Superior temporal gyrus (tissue), 1 donor: ENCODE data around the gene ME3.
"Not testable (repeated sequence)": the region's sequence is repeated elsewhere in the genome, so short reads cannot be mapped to it uniquely, and the experiment has no call there.

ENCODE experiments used
- DNase-seq: peaks from one replicate; pipeline ENCODE4 v3.0.0-alpha.2; 2016; ENCODE audit errors: extremely low spot score

The ME3 gene

GRCh38 chr11:86663761-86664160 is 8.7 kb downstream of the ME3 start:
- no peak for DNase-seq

- no peak for DNase-seq
Observed at GRCh38 chr11:86663291-86663690, 9.1 kb downstream of the ME3 start.

DNA sequence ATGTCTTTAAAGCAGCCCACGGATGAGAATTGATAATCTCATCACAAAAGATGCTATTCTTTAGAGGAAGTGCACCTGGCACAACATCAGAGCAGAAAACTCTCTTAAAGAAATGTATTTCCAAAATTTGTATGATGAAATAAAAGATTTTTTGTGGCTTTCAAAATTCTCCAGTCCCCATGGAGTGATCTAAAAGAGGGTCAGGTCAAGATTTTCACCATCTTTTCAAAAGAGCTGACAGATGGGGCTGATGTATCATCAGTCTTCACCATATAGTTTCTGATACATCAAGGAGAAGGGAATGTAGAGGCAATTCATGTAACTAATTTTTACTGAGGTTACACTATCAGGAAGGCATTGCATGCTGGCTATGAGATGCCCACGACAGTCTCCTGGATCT is 11.7 kb downstream of the ME3 start:
- DNase-seq: no peak

- no peak for DNase-seq
Observed at GRCh38 chr11:86660088-86660487, 12.3 kb downstream of the ME3 start.

DNA sequence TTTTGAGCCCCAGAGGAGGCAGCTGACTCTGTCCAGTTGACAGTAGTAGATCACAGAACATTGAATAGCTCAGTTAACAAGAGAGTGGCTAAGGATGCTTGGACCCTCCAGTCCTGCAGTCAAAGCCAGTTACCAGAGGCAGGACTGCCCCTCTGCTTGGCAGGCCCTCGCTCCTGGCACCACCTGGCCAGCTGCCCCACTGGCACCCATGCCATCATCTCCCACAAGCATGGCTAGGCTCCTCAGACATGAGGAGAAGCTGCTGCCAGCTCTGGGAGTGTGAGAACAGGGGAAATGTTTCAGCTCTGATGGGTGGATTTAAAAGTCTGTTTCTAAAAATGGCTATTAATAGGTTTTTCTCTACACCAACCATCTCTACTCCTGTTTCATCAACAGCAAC is 13.9 kb downstream of the ME3 start:
- DNase-seq: no peak

GRCh38 chr11:86645212-86645611 is 27.2 kb downstream of the ME3 start:
- not testable (repeated sequence) for DNase-seq

- DNase-seq: no peak
Observed at GRCh38 chr11:86644291-86644690, 28.1 kb downstream of the ME3 start.

- no peak for DNase-seq
Observed at GRCh38 chr11:86641537-86642261, 30.7 kb downstream of the ME3 start.

DNA sequence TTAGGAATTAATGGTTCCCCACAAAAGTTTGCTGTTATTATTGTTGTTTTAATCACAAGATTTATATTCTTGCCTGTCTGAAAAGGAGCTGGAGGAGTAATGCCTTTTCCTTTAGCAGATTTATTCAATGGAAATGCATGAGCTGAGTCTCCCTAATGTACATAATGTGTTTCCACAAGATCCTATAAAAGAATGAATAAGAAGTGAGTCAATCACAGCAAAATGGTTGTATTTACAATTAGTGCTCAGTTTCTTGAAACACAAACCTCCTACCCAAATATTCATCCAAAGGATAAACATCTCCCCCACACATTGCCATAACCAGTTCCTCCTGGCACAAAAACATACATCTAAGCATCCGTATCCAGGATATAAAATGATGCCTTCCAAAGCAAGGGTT is 33.3 kb downstream of the ME3 start:
- no peak for DNase-seq

DNA sequence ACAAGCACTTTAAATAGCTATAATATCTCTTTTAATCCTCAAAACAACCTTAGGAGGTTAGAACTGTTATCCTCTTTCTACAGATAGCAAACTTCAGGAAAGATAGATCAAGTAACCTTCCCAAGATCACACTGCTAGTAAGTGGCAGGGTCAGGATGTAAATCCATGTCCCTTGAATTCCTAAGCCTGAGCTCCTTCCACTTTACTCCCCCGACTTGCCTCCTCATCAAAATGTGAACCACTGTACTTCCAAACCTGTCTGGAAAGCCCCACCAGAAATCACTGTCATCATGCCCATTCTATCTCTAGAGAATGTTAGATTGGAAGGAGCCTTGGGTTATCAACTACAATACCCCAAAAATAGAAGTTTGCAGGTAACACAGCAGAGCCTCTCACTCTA is 33.7 kb downstream of the ME3 start:
- no peak for DNase-seq

- DNase-seq: no peak
Observed at GRCh38 chr11:86637988-86638387, 34.4 kb downstream of the ME3 start.

DNA sequence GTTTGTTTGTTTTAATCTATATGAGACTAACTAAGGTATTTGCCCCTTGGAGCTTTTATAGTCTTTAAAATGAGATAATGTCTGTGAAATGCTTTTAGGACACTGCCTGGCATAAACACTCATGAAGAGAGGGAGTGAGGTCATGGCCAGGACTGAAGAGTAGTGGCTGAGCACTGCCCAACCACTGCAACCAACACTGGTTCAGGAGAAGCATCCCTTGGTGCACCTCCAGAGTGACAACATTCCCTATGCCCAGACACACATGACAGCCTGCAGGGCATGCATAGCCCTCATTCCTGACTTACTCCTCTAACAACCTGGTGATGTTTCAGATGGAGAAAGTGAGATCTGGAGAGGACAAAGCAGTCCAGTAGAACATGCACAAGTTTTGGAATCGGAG is 36.1 kb downstream of the ME3 start:
- DNase-seq: no peak

- no peak for DNase-seq
Observed at GRCh38 chr11:86632499-86633269, 39.7 kb downstream of the ME3 start.

DNA sequence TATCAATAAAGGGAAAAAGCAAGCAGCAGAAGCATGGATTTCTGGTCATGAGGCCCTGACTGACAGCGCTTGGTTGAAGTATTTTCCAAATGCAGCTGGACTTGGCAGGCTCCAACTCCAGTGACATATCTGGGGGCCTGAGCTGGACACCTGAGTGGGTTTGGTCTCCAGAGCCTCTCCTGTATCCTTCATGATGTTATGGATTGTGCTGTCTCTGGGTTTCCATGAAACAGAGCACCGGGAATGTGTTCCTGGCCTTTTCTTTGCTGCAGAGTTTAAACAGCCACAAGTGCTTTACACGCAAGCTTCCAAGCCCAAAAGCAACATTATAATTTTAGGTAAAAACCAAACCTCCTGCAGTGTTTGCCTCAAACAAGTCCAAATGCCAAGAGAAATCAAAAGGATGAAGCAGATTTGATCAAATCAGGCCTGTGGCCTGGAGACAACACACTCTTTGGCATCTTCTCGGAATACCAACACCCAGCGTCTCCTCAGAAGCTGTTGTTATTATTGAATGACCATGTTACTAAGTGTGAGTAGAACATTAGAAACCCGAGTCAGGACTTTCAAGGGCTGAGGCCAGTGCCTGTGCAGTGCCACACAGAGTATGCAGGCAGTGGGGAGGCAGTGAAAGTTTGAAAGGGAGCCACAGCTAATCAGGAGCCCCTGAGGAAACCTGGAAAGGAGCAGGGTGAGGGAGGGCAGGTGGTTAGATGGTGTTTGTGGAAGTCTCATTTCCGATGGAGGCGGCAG is 42.0 kb downstream of the ME3 start:
- no peak for DNase-seq

DNA sequence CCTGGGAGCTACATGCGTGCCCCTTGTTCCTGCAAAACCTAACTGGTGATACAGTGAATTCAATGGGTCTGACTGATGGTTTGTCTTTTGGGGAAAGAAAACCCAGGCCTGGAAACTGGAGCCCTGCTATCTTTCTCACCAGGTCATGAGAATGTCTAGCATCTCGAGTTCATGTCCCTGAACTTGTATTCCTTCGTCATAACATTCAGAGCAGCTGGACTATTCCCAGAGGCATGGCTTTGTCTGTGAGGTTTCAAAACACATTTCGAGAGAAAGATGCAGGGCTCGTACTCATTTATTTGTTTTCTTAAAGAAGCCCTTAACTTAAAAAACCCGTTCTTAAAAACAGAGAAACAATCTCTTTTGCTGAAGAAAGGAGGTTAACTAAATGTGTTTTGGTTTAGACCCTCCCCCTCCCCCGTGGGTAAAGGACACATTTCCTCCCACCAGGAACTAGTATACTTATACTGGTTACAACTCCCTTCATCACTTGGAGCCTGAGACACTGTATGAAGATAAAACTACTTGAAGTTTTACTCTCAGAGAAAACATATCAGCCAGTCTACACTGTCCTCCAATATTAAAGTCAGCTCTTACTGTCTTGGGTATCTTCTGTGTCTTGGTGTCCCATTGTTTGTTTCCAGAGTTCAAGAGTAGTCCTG is 43.2 kb downstream of the ME3 start:
- no peak for DNase-seq

DNA sequence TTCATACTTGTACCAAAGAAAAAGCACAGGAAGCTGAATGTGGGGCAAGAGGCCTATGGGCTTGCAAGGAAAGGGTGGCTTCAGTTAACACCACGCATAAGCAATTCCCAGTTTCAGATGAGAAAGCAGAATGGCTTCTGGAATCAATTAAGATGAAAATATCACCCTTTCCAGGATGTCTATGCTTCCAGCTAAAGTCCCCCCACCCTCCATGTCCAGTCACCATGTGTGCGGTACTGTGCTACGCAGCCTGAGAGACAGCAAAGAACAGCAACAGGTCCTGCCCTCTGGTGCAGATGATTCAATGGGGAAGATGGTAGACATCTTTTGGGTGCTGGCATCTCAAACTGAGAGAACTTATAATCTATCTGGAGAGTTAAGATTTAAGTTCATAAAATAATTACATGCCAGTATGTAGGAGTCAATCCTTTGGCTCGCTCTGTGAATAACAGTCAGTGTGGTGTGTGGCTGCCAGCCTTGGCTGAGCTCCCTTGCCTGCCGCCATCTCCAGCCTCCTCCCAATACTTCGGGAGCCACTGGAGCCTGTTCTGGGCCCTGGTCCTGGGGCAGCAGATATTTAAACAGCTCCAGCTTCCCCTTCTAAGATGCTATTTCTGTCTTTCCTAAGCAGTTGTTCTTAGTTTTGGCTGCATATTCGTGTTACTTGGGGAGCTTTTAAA is 44.5 kb downstream of the ME3 start:
- no peak for DNase-seq

DNA sequence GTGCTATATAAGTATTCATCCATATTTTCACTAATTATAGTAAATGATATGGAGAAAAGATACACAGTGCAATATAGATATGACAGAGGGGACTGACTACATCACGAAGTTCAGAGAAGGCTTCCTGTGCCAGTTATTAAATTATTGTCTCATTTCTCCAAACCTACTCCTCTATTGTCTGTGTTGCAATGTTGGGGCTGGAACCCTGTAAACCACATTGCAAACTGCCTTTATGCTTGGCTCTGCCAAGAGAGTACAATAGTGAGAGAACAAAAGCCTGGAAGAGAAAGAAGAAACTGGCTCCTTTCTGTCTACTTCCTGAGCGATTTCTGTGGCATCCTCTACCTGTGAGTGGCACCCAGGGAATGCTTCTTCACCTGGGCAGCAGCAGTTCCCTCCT is 46.4 kb downstream of the ME3 start:
- no peak for DNase-seq

GRCh38 chr11:86625544-86625943 is 46.9 kb downstream of the ME3 start:
- no peak for DNase-seq

GRCh38 chr11:86624366-86624765 is 48.0 kb downstream of the ME3 start:
- DNase-seq: no peak

DNA sequence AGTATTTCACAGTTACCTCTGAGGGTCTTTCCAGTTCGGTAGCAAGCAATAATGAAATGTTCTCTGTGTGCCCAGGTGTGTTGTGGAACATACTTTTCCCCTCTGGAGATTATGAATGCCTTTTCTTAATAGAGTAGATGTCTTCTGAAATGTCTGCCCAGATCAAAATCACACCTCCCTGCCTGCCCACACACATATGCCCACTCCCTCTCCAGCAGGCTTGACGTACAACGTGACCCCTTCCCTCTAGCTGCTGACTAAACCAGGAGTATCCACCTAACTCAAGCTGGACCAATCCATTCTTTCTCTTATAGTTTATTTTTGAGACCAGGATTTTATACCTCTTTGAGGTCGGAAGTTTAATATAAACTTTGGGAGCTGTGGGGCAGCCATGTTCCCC is 48.7 kb downstream of the ME3 start:
- DNase-seq: no peak

DNA sequence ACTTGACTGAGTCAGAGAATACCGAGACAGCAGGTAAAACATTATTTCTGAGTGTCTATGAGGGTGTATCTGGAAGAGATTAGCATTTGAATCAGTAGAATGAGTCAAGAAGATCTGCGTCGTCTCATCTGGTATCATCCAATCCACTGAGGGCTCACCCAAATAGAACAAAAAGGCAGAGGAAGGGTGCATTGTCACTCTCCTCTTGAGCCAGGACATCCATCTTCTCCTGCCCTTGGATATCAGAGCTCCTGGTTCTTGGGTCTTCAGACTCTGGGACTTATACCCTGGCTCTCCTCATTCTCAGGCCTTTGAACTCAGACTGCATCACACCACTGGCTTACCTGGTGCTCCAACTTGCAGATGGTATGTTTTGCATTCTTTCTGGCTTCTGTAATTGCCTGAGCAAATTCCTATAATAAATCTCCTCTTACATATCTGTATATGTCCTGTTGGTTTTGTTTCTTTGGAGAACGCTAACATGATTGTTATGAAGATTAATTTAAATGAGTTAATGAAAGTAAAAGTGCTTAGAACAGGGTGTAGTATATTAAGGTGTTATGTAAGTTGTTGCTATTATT is 49.3 kb downstream of the ME3 start:
- DNase-seq: no peak
